GM12872 (cell line): ENCODE results near the gene EIF3M.

Experiments
- CTCF ChIP-seq: IDR thresholded peaks from 3 replicates; pipeline ENCODE4 v1.5.1; 2011; ENCODE audit warnings: low read depth, mild to moderate bottlenecking, low read length, moderate library complexity; ENCODE audit not compliant: insufficient read depth

The EIF3M gene

GRCh38 chr11:32597921-32598320 lies 14.3 kb downstream of the EIF3M start:
- TF ChIP-seq CTCF = no peak

GRCh38 chr11:32602657-32603415 lies 19.2 kb downstream of the EIF3M start:
- no peak for TF ChIP-seq CTCF

- TF ChIP-seq CTCF = no peak
Observed at GRCh38 chr11:32606220-32606619, 22.6 kb downstream of the EIF3M start.

GRCh38 chr11:32610797-32611352 lies 27.2 kb downstream of the EIF3M start:
- no peak for TF ChIP-seq CTCF

GRCh38 chr11:32613500-32614151 lies 30.0 kb downstream of the EIF3M start:
- no peak for TF ChIP-seq CTCF

- TF ChIP-seq CTCF = no peak
Observed at GRCh38 chr11:32615422-32615821, 31.8 kb downstream of the EIF3M start.

- no peak for TF ChIP-seq CTCF
Observed at GRCh38 chr11:32616903-32617302, 33.3 kb downstream of the EIF3M start.
